CD14-positive monocyte (primary cell): Measurements from ENCODE around the gene FHL3. TPM values are rescaled to one million over a fixed set of nuclear protein-coding genes. Genes with fewer than 3 reads are reported as not detected.
A peak's percentile ranks its signal among the peaks of the same experiment; 100 is the strongest.

ENCODE experiments used
- DNase-seq, 3 donors: peaks; one replicate each; pipeline ENCODE4 v3.0.0-alpha.2; 2011 to 2022
- H2AFZ ChIP-seq: 2 replicates; pipeline ENCODE4 v1.6.0; 2012; ENCODE audit warnings: mild to moderate bottlenecking, low read depth, low read length, inconsistent platforms; ENCODE audit not compliant: insufficient read depth, poor library complexity, severe bottlenecking
- H3K27ac ChIP-seq, 2 donors: 1 replicate in 1 of 2; 2 replicates in 1 of 2; pipeline ENCODE4 v1.5.1; 2012 to 2013; ENCODE audit warnings: low read length in 2 of 2, control low read depth in 1 of 2, inconsistent platforms in 1 of 2, low read depth in 1 of 2, mild to moderate bottlenecking in 1 of 2
- H3K27me3 ChIP-seq, 2 donors: one replicate each; pipeline versions ENCODE4 v1.6.0 to v1.6.1; 2011 to 2013; ENCODE audit warnings: low read length in 2 of 2; ENCODE audit not compliant: control insufficient read depth in 2 of 2, insufficient read depth in 2 of 2
- H3K36me3 ChIP-seq, 2 donors: replicated peaks in 1 of 2; 1 replicate in 1 of 2; 2 replicates in 1 of 2; pipeline versions ENCODE4 v1.5.1 to v1.6.1; 2012 to 2013; ENCODE audit warnings: low read length in 2 of 2, control low read depth in 1 of 2, inconsistent platforms in 1 of 2, mild to moderate bottlenecking in 1 of 2; ENCODE audit not compliant: insufficient read depth in 2 of 2, control insufficient read depth in 1 of 2
- H3K4me1 ChIP-seq, 2 donors: 1 replicate in 1 of 2; 2 replicates in 1 of 2; pipeline versions ENCODE4 v1.5.1 to v1.6.1; 2012 to 2013; ENCODE audit warnings: low read length in 2 of 2, control low read depth in 1 of 2, inconsistent platforms in 1 of 2, mild to moderate bottlenecking in 1 of 2, moderate library complexity in 1 of 2; ENCODE audit not compliant: insufficient read depth in 2 of 2, control insufficient read depth in 1 of 2
- H3K4me2 ChIP-seq: replicated peaks from 2 replicates; pipeline ENCODE3; 2012; ENCODE audit warnings: low read length, moderate library complexity, mild to moderate bottlenecking; ENCODE audit not compliant: poor library complexity, severe bottlenecking; ENCODE audit errors: extremely low read depth
- H3K4me3 ChIP-seq, 3 experiments: fragments of 200-600 bp in 1 of 3; sonication (generic) in 1 of 3; replicated peaks in 1 of 3; 1 replicate in 2 of 3; 2 replicates in 1 of 3; pipeline ENCODE4 v1.5.1; 2011 to 2013; ENCODE audit warnings: low read length in 3 of 3, mild to moderate bottlenecking in 3 of 3, control low read depth in 2 of 3, low read depth in 2 of 3, inconsistent platforms in 1 of 3, moderate library complexity in 1 of 3
- H3K79me2 ChIP-seq: 2 replicates; pipeline ENCODE4 v1.6.0; 2012; ENCODE audit warnings: mild to moderate bottlenecking, control low read depth, inconsistent platforms, low read length, moderate library complexity; ENCODE audit not compliant: insufficient read depth
- H3K9ac ChIP-seq: 2 replicates; pipeline ENCODE4 v1.6.0; 2017; ENCODE audit warnings: low read length, mild to moderate bottlenecking; ENCODE audit not compliant: insufficient read depth, poor library complexity, severe bottlenecking
- H3K9me3 ChIP-seq, 2 donors: replicated peaks in 1 of 2; 1 replicate in 1 of 2; 2 replicates in 1 of 2; pipeline versions ENCODE4 v1.5.1 to v1.6.1; 2012 to 2013; ENCODE audit warnings: low read length in 2 of 2, control low read depth in 1 of 2; ENCODE audit not compliant: control insufficient read depth in 1 of 2, insufficient read depth in 1 of 2
- H4K20me1 ChIP-seq: 2 replicates; pipeline ENCODE4 v1.6.0; 2012; ENCODE audit warnings: mild to moderate bottlenecking, low read length, control low read depth, moderate library complexity; ENCODE audit not compliant: insufficient read depth
- H3K27ac Mint-ChIP-seq, 7 donors: one replicate each; pipeline ENCODE4 v1.8.0; 2020; ENCODE audit warnings: mild to moderate bottlenecking in 7 of 7, mixed read lengths in 7 of 7, moderate library complexity in 6 of 7, inconsistent platforms in 2 of 7
- H3K27me3 Mint-ChIP-seq, 3 donors: one replicate each; pipeline ENCODE4 v1.8.0; 2021 to 2022; ENCODE audit warnings: low read depth in 3 of 3, mild to moderate bottlenecking in 3 of 3, mixed read lengths in 3 of 3, moderate library complexity in 3 of 3, inconsistent platforms in 1 of 3
- H3K36me3 Mint-ChIP-seq, 2 donors: one replicate each; pipeline ENCODE4 v1.8.0; 2020; ENCODE audit warnings: mixed read lengths in 2 of 2, inconsistent platforms in 1 of 2, mild to moderate bottlenecking in 1 of 2
- H3K4me1 Mint-ChIP-seq: one replicate; pipeline ENCODE4 v1.8.0; 2020; ENCODE audit warnings: mild to moderate bottlenecking, mixed read lengths
- H3K4me3 Mint-ChIP-seq, 2 donors: one replicate each; pipeline ENCODE4 v1.8.0; 2020; ENCODE audit warnings: mild to moderate bottlenecking in 2 of 2, mixed read lengths in 2 of 2, moderate library complexity in 1 of 2
- H3K9me3 Mint-ChIP-seq, 7 donors: one replicate each; pipeline ENCODE4 v1.8.0; 2020 to 2022; ENCODE audit warnings: mixed read lengths in 7 of 7, mild to moderate bottlenecking in 6 of 7, moderate library complexity in 6 of 7, inconsistent platforms in 2 of 7
- CTCF ChIP-seq: fragments of 200-600 bp; IDR thresholded peaks from one replicate; pipeline ENCODE4 v1.8.0; 2022; ENCODE audit warnings: antibody characterized with exemption, mild to moderate bottlenecking
- WGBS: methylation state at CpG from one replicate; pipeline ENCODE4 v1.1.5; 2013; ENCODE audit warnings: missing lambda C conversion rate; ENCODE audit not compliant: insufficient coverage; 5-methylcytosine and 5-hydroxymethylcytosine counted together
- intact Hi-C, 2 donors: fragments of 100-400 bp; cut with micrococcal nuclease; formaldehyde crosslinking; loops; one replicate each; pipeline versions ENCODE4 v1.15.0 to v1.15.1; 2023
- polyA minus RNA-seq: library from RNA; depleted of rRNA, polyadenylated mRNA; stranded (reverse); fragments of >200 nt; gene quantifications from 2 replicates; pipeline ENCODE4 v1.2.3, GENCODE V29; 2012
- polyA plus RNA-seq, 3 donors: library from polyadenylated mRNA; depleted of rRNA in 1 of 3; unstranded in 2 of 3; stranded (reverse) in 1 of 3; fragments of 300-500 nt in 2 of 3; fragments of >200 nt in 1 of 3; fragmentation: Illumina TruSeq in 2 of 3; gene quantifications; 1 replicate in 2 of 3; 2 replicates in 1 of 3; pipeline ENCODE4 v1.2.3, GENCODE V29; 2012 to 2021
- total RNA-seq, 12 experiments: library from RNA in 1 of 12; stranded (reverse) in 1 of 12; fragments of 120-200 nt in 1 of 12; gene quantifications; one replicate each; pipeline ENCODE4 v1.2.4 and lab custom pipeline; 2013 to 2026; ENCODE audit warnings: mixed read lengths in 6 of 12, inconsistent platforms in 1 of 12

FHL3 gene, protein sequence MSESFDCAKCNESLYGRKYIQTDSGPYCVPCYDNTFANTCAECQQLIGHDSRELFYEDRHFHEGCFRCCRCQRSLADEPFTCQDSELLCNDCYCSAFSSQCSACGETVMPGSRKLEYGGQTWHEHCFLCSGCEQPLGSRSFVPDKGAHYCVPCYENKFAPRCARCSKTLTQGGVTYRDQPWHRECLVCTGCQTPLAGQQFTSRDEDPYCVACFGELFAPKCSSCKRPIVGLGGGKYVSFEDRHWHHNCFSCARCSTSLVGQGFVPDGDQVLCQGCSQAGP
- 19.6 TPM for total RNA-seq (2013)
- polyA plus RNA-seq (10 to 100 TPM; 24.7 to 32.3 (median 26.1) TPM), polyA minus RNA-seq (24.3 and 24.5 TPM in 2 replicates), total RNA-seq (lab: John Stamatoyannopoulos, UW) (3.6 to 80.0 (median 14.3) reads per million in 11 experiments)

DNA sequence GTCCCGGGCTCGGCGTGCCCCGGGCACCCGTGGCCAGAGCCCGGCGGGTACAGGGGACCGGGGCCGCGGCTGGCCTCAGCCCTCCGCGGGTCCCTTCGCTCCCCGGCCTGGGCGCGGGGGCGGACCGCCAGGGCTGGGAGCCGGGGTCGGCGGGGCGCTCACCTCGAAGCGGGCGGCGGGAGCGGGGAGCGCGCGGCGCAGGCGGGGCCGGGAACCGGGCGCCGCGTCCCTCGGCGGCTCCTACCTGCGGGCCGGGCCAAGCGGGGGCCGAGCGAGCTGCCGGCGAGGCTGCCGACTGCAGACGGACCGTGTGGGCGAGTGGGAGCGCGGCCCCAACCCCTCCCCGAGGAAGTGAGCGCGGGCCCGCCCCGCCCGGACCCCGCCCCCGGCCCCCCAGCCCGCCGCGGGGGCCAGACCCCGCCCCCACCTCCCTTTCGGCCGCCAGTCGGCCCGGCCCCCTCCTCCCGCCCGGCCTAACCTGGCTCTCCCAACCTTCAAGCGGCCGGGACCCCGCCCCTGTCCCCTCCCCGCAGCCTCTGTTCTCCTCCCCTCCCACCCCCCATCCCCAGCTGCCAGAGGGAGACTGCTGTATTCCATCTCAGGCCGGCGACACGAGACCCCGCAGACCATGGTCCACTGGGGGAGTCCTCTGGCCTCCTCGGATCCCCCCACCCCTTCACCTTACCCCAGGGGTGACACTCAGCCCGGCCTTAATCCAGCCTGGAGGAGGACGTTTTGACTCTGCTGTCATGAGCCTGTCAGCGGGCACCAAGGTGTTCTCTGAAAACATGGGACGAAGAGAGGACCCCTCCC, at the start of gene FHL3:
FHL3 (minus strand) TSS at position 320 of the 813 bp plus-strand sequence. CDS start 6,102 bp downstream, outside the sequence.
- WGBS: under 1% methylated on average over 50 of the region's 83 CpGs
- H3K4me3 ChIP-seq: peak within 1 kb of the TSS; percentile 68 to 90 (median 76)
- peak within 1 kb of the TSS; percentile 96 for H3K4me2 ChIP-seq
- peaks cover 42% of the 10 kb centered on the region for H3K79me2 ChIP-seq
- Mint-ChIP-seq H3K9me3 (peaks cover 0 to 1% (median 0%) of the 10 kb centered on the region in 7 donors), H3K27ac (peak within 1 kb of the TSS; percentile 38 to 92 (median 87)), H3K4me1 (peaks cover 71% of the 10 kb centered on the region), H3K4me3 (peak within 1 kb of the TSS; percentile 96 to 99), H3K36me3 (peaks cover 3 to 6% of the 10 kb centered on the region in 2 donors), H3K27me3 (no peaks in the 10 kb centered on the region)
- no peaks in the 10 kb centered on the region for H3K36me3 ChIP-seq
- peaks cover 20% of the 10 kb centered on the region for H4K20me1 ChIP-seq
- H3K9ac ChIP-seq: peak within 1 kb of the TSS; percentile 79
- peaks cover 65 to 78% of the 10 kb centered on the region in 2 donors for H3K4me1 ChIP-seq
- peak in 1 of 3 donors; percentile 32 for DNase-seq
- peak within 1 kb of the TSS; percentile 31 to 83 for H3K27ac ChIP-seq
- no peaks in the 10 kb centered on the region for H3K27me3 ChIP-seq
- intact Hi-C loops: loop anchor here in 1 of 2 donors (10.0 kb wide), 1 partner anchor 191 kb away; no protein-coding TSS in a partner anchor
- peak within 1 kb of the TSS; percentile 77 for H2AFZ ChIP-seq
- no peaks in the 10 kb centered on the region for H3K9me3 ChIP-seq
- no peak for TF ChIP-seq CTCF

GRCh38 chr1:38053416-38054091, 48.2 kb upstream of the FHL3 start:
- no peak overlapping the region for H3K27ac Mint-ChIP-seq
- Histone ChIP-seq H3K9ac (no peak overlapping the region), H3K27me3 (peaks cover 6 to 26% of the 10 kb centered on the region in 2 donors), H3K4me3 (no peak overlapping the region), H3K27ac (no peak overlapping the region), H3K79me2 (no peaks in the 10 kb centered on the region), H3K4me2 (no peak overlapping the region), H2AFZ (no peak overlapping the region), H3K4me1 (no peaks in the 10 kb centered on the region), H3K9me3 (no peaks in the 10 kb centered on the region), H4K20me1 (no peaks in the 10 kb centered on the region), H3K36me3 (no peaks in the 10 kb centered on the region)
- no peaks in the 10 kb centered on the region for H3K36me3 Mint-ChIP-seq
- 90% methylated on average over 2 of the region's 7 CpGs for WGBS
- intact Hi-C loops: no loop called here
- H3K27me3 Mint-ChIP-seq: peaks cover 16 to 35% (median 23%) of the 10 kb centered on the region in 3 donors
- H3K4me3 Mint-ChIP-seq: no peak overlapping the region
- DNase-seq: no peak
- no peak for TF ChIP-seq CTCF
- peaks cover 0 to under 1% (median 0%) of the 10 kb centered on the region in 7 donors for H3K9me3 Mint-ChIP-seq
- peaks cover 6% of the 10 kb centered on the region for H3K4me1 Mint-ChIP-seq
